Ascending aorta (tissue), 2 donors: Measurements from ENCODE around the gene KRTAP12-1. TPM values are rescaled to one million over a fixed set of nuclear protein-coding genes. Genes with fewer than 3 reads are reported as not detected.
"Not testable (repeated sequence)": the region's sequence is repeated elsewhere in the genome, so short reads cannot be mapped to it uniquely, and the experiment has no call there.

Experiments used
- DNase-seq, 2 donors: peaks; one replicate each; pipeline ENCODE4 v3.0.0-alpha.2; 2019; ENCODE audit warnings: low spot score in 2 of 2
- H3K27ac ChIP-seq, 2 donors: fragments of 200-600 bp; sonication (generic); one replicate each; pipeline ENCODE4 v1.5.1; 2016 to 2017; ENCODE audit warnings: mild to moderate bottlenecking in 1 of 2
- H3K27me3 ChIP-seq: fragments of 200-600 bp; sonication (generic); one replicate; pipeline ENCODE4 v1.5.1; 2017
- H3K36me3 ChIP-seq, 2 donors: fragments of 200-600 bp; sonication (generic); one replicate each; pipeline ENCODE4 v1.5.1; 2016
- H3K4me1 ChIP-seq, 2 donors: fragments of 200-600 bp; sonication (generic); one replicate each; pipeline ENCODE4 v1.5.1; 2016 to 2017; ENCODE audit warnings: mild to moderate bottlenecking in 1 of 2
- H3K4me3 ChIP-seq, 2 donors: fragments of 200-600 bp; sonication (generic); one replicate each; pipeline ENCODE4 v1.5.1; 2016 to 2017; ENCODE audit warnings: mild to moderate bottlenecking in 1 of 2
- H3K9me3 ChIP-seq, 2 donors: fragments of 200-600 bp; sonication (generic); one replicate each; pipeline ENCODE4 v1.5.1; 2016
- intact Hi-C: fragments of 100-400 bp; cut with DNase I; formaldehyde crosslinking; loops from one replicate; pipeline ENCODE4 v1.15.1; 2023
- total RNA-seq: library from RNA; depleted of rRNA; stranded (reverse); fragments of >200 nt; gene quantifications from one replicate; pipeline ENCODE4 v1.1.0, GENCODE V29; 2016
- TF ChIP-seq, protein P1 (sequence below), 3 experiments: fragments of 200-600 bp in 2 of 3; fragments of 450-650 bp in 1 of 3; sonication (generic) in 2 of 3; IDR thresholded peaks; one replicate each; pipeline ENCODE4 v1.5.1; 2016 to 2019; ENCODE audit warnings: antibody characterized with exemption in 3 of 3, mild to moderate bottlenecking in 1 of 3, moderate library complexity in 1 of 3

The KRTAP12-1 gene
- total RNA-seq, 1 donor from 2014 or later = not detected

DNA sequence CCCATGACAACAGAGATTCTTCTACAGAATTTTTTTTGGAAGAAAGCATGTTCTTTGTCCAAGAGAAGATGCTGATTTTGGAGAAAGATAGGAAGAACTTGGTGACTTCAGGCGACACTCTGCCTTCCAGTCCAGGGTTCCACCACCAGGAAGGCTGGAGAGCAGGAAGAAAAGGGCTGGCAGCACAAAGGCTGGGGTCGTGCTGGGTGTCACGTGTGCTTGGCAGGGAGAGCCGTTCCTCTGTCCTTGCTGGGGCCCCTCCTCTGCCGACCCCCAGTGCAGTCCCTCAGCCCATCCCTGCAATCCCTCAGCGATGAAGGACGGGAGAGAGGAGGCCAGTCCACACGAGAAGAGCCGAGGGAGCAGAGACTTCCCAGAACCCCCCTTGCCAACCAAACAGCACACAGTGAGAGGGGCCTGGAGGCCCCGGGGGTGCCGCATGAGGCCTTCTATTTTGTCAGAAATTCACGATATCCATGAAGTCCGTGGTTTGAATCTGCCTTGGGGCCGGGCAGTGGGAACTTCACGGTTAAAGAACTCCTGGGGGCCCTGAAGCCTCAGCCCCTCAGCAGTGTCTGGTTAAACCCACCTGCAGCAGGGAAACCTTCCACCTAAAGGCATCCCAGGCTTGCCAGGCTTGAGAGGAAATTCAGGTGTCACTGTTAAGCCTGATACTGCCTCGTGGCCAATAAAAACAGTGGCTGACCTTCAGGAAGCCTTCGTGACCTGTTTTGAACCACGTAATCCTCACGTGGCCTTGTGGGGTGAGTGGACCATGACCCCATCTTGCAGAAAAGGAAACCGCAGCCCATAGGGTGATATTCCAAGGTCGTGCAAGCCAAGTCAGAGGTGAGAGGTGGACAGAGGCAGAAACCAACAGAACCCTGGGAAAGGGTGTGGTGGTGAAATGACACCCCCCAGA lies 18.4 kb upstream of the KRTAP12-1 start:
- intact Hi-C loops = no loop called here
- H3K27me3 ChIP-seq = no peaks in the 10 kb centered on the region
- peak in 1 of 2 donors; percentile 40 for DNase-seq
- no peaks in the 10 kb centered on the region for H3K9me3 ChIP-seq
- no peak overlapping the region for H3K4me3 ChIP-seq
- H3K36me3 ChIP-seq = no peaks in the 10 kb centered on the region
- H3K27ac ChIP-seq = no peak overlapping the region
- no peaks in the 10 kb centered on the region for H3K4me1 ChIP-seq
- TF ChIP-seq, protein P1, sequence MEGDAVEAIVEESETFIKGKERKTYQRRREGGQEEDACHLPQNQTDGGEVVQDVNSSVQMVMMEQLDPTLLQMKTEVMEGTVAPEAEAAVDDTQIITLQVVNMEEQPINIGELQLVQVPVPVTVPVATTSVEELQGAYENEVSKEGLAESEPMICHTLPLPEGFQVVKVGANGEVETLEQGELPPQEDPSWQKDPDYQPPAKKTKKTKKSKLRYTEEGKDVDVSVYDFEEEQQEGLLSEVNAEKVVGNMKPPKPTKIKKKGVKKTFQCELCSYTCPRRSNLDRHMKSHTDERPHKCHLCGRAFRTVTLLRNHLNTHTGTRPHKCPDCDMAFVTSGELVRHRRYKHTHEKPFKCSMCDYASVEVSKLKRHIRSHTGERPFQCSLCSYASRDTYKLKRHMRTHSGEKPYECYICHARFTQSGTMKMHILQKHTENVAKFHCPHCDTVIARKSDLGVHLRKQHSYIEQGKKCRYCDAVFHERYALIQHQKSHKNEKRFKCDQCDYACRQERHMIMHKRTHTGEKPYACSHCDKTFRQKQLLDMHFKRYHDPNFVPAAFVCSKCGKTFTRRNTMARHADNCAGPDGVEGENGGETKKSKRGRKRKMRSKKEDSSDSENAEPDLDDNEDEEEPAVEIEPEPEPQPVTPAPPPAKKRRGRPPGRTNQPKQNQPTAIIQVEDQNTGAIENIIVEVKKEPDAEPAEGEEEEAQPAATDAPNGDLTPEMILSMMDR (IDR thresholded peaks at IDR 0.05) = no peak

DNA sequence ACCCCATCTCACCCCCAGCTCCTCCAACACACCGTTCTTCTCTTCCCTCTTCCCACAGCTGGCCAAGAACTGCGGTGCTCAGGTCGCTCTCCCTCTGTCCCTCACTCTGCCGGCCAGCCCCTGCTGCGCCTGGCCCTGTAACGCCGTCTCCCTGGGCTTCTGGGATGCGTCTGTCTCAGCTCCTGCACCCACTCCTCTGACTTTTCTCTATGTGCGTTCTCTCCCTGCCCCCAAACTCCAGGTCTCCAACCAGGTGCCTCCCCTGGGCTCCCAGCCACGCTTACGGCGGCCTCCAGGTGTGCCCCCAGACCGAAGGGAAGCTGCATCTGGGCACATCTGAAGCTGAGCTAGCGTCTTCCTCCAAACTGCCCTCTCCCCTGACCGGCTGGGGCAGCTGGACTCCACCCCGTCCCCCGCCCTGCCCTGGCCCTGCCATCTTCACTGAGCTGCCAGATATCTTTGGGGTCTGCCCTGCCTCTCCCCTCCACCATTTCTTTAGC lies 17.6 kb upstream of the KRTAP12-1 start:
- intact Hi-C loops = no loop called here
- Histone ChIP-seq H3K27me3 (no peaks in the 10 kb centered on the region), H3K4me1 (no peaks in the 10 kb centered on the region), H3K36me3 (no peaks in the 10 kb centered on the region), H3K4me3 (no peak overlapping the region), H3K27ac (no peak overlapping the region), H3K9me3 (no peaks in the 10 kb centered on the region)
- DNase-seq = peak in 1 of 2 donors; percentile 54
- TF ChIP-seq, protein P1 (IDR thresholded peaks at IDR 0.05) = no peak

DNA sequence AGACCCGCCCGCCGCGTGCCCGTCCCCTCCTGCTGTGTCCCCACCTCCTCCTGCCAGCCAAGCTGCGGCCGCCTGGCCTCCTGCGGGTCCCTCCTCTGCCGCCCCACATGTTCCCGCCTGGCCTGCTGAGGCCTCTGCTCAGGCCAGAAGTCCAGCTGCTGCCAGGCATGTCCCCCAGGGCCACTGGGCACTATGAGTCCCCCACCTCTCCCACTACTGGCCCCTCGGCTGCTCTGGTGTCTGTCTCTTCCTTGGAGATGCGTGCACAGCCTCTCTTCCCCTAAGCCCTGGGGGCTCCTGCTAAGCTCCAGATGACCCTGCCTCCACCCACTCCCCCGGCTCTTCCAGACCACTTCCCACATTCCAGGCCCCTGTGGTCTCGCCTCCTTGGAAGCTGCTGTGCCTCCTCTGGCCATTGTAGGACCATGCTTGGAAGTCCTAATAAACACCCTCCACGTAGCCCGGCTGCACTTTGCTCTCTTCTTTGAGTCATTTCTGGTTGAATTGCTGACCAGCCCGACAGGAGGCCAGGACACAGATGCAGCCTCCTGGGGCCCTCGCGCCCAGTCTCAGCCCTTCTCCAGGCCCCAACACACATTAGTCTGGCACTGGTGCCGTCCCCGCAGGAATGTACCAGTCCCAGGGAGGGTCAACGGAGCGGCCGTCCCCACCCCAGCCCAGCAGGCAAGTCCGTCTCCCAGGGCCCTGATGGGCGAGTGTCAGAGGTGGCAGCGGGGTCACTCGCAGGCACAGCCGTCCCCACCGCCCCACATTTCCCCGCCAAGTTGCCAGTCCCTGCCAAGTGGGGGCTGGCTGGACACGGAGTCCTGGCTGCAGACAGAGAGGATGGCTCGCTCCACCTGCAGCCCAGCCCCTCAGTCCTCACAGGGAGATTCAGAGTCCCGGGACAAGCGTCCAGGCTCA lies 16.1 kb upstream of the KRTAP12-1 start:
- H3K4me3 ChIP-seq = no peak overlapping the region
- TF ChIP-seq, protein P1 (IDR thresholded peaks at IDR 0.05) = no peak
- peak in 1 of 2 donors; percentile 50 for DNase-seq
- H3K4me1 ChIP-seq = no peaks in the 10 kb centered on the region
- no peaks in the 10 kb centered on the region for H3K36me3 ChIP-seq
- peaks cover 0 to 7% of the 10 kb centered on the region in 2 donors for H3K9me3 ChIP-seq
- intact Hi-C loops = no loop called here
- H3K27me3 ChIP-seq = no peaks in the 10 kb centered on the region
- no peak overlapping the region for H3K27ac ChIP-seq

DNA sequence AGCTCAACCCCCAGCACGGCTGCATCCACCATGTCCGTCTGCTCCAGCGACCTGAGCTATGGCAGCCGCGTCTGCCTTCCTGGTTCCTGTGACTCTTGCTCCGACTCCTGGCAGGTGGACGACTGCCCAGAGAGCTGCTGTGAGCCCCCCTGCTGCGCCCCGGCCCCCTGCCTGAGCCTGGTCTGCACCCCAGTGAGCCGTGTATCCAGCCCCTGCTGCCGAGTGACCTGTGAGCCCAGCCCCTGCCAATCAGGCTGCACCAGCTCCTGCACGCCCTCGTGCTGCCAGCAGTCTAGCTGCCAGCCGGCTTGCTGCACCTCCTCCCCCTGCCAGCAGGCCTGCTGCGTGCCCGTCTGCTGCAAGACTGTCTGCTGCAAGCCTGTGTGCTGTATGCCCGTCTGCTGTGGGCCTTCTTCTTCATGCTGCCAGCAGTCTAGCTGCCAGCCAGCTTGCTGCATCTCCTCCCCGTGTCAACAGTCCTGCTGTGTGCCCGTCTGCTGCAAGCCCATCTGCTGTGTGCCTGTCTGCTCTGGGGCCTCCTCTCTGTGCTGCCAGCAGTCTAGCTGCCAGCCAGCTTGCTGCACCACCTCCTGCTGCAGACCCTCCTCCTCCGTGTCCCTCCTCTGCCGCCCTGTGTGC lies 15.3 kb upstream of the KRTAP12-1 start, which contains the start of gene KRTAP10-12:
KRTAP10-12 (plus strand) TSS at position 1 of the 639 bp plus-strand sequence; CDS start at position 31, 30 bp downstream.
- H3K36me3 ChIP-seq, intact Hi-C loops, H3K27ac ChIP-seq, H3K9me3 ChIP-seq, H3K27me3 ChIP-seq, H3K4me3 ChIP-seq, H3K4me1 ChIP-seq: not testable (repeated sequence)
- DNase-seq = peak in 1 of 2 donors; percentile 28

DNA sequence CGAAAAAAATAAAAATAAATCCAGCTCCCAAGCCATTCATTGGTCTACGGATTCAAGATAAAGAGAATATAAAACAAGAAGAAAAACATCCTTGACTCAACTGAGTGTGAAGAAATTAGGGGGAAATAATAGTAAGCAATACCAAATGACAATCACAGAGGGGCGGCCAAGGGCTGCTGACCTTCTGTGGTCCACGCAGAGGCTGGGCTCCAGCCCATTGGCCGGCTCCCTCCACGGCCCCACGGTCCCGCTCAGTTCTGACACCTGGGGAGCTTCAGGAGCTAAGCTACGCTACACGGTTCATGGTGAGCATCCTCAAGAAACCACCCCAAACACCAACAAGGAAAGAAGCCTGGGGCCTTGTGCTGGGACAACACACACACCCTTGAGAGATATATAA lies 14.6 kb upstream of the KRTAP12-1 start:
- Histone ChIP-seq H3K9me3 (peaks cover 0 to 7% of the 10 kb centered on the region in 2 donors), H3K4me3 (no peak overlapping the region), H3K27ac (no peak overlapping the region), H3K27me3 (no peaks in the 10 kb centered on the region), H3K36me3 (no peaks in the 10 kb centered on the region), H3K4me1 (no peaks in the 10 kb centered on the region)
- intact Hi-C loops = no loop called here
- DNase-seq = peak in 1 of 2 donors; percentile 16
- TF ChIP-seq, protein P1 (IDR thresholded peaks at IDR 0.05) = no peak
